Measurements from ENCODE around the gene TMTC1. TPM values are rescaled to one million over a fixed set of nuclear protein-coding genes. Genes with fewer than 3 reads are reported as not detected.

Gene TMTC1
- total RNA-seq, 2 experiments from 2014 or later: not detected

DNA sequence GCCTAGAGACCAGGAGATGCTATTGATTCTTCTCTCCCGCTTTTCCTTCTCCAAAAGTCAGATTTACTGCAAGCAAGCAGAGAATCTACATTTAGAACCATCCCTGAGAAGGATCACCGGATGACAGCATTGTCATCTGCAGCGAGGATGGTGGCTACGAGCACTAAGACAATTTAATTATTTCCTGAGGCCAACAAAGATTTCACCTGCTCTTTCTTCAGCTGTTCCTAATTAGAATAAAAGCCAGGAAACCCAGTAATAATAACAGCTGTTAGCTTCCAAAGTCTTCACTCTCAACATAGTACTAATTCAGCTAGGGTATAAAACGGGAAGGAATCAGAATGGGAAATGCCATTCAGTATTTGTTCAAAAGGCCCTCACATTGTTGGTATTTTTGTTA lies 53.3 kb downstream of the TMTC1 start:
- no peak overlapping the region for H3K27ac ChIP-seq (ENCODE audit: low read depth in 1 of 2, low read length in 2 of 2)
- TF ChIP-seq, protein P1, sequence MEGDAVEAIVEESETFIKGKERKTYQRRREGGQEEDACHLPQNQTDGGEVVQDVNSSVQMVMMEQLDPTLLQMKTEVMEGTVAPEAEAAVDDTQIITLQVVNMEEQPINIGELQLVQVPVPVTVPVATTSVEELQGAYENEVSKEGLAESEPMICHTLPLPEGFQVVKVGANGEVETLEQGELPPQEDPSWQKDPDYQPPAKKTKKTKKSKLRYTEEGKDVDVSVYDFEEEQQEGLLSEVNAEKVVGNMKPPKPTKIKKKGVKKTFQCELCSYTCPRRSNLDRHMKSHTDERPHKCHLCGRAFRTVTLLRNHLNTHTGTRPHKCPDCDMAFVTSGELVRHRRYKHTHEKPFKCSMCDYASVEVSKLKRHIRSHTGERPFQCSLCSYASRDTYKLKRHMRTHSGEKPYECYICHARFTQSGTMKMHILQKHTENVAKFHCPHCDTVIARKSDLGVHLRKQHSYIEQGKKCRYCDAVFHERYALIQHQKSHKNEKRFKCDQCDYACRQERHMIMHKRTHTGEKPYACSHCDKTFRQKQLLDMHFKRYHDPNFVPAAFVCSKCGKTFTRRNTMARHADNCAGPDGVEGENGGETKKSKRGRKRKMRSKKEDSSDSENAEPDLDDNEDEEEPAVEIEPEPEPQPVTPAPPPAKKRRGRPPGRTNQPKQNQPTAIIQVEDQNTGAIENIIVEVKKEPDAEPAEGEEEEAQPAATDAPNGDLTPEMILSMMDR (IDR thresholded peaks at IDR 0.05): no peak
- intact Hi-C loops (cut with DNase I, micrococcal nuclease): no loop called here
- Mint-ChIP-seq H3K27me3 (no peaks in the 10 kb centered on the region), H3K9me3 (peaks cover 2% of the 10 kb centered on the region), H3K4me3 (no peak overlapping the region), H3K27ac (no peak overlapping the region), H3K36me3 (ENCODE audit: low read depth) (no peaks in the 10 kb centered on the region), H3K4me1 (ENCODE audit: low read depth) (no peaks in the 10 kb centered on the region)
- CTCF ChIA-PET: no interaction called here
- H3K27me3 ChIP-seq (ENCODE audit: control insufficient read depth in 1 of 2, insufficient read depth in 2 of 2, low read length in 2 of 2): no peaks in the 10 kb centered on the region
- ATAC-seq (ENCODE audit: poor library complexity): no peak
- POLR2A ChIA-PET: no interaction called here
- no peak for DNase-seq
- no peaks in the 10 kb centered on the region for H3K36me3 ChIP-seq (ENCODE audit: insufficient read depth, low read length)
- H3K9me3 ChIP-seq (ENCODE audit: control insufficient read depth in 1 of 2, insufficient read depth in 1 of 2, low read length in 2 of 2): no peaks in the 10 kb centered on the region
- H3K4me3 ChIP-seq (ENCODE audit: low read length): no peak overlapping the region
- no peaks in the 10 kb centered on the region for H3K4me1 ChIP-seq (ENCODE audit: insufficient read depth, low read length)

DNA sequence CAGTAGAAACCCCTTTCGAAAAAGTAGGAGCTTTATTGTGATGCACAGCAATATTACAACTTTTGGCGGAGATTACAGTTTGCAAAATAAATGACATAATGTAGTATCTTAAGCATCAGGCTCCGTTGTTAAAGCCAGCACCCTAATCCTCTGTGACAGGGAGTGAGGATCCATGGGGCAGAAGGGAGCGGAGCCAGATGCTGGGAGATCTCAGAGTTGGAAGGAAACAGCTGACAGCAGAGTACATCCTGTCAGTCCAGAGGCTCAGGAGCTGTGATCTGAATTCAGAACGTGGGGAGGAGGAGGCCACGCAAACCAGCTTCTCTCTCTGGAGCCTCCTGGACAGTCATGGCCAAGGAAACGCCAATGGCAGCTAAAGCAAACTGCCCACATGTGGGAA lies 55.7 kb downstream of the TMTC1 start:
- TF ChIP-seq, protein P1 (IDR thresholded peaks at IDR 0.05): no peak
- DNase-seq: no peak
- Mint-ChIP-seq H3K4me1 (ENCODE audit: low read depth) (no peaks in the 10 kb centered on the region), H3K27ac (no peak overlapping the region), H3K9me3 (peaks cover 2% of the 10 kb centered on the region), H3K4me3 (no peak overlapping the region), H3K27me3 (no peaks in the 10 kb centered on the region), H3K36me3 (ENCODE audit: low read depth) (no peaks in the 10 kb centered on the region)
- Histone ChIP-seq H3K9me3 (ENCODE audit: control insufficient read depth in 1 of 2, insufficient read depth in 1 of 2, low read length in 2 of 2) (no peaks in the 10 kb centered on the region), H3K4me1 (ENCODE audit: insufficient read depth, low read length) (no peaks in the 10 kb centered on the region), H3K27ac (ENCODE audit: low read depth in 1 of 2, low read length in 2 of 2) (no peak overlapping the region), H3K4me3 (ENCODE audit: low read length) (no peak overlapping the region), H3K36me3 (ENCODE audit: insufficient read depth, low read length) (no peaks in the 10 kb centered on the region), H3K27me3 (ENCODE audit: control insufficient read depth in 1 of 2, insufficient read depth in 2 of 2, low read length in 2 of 2) (no peaks in the 10 kb centered on the region)
- CTCF ChIA-PET: no interaction called here
- no peak for ATAC-seq (ENCODE audit: poor library complexity)
- POLR2A ChIA-PET: no interaction called here
- intact Hi-C loops (cut with DNase I, micrococcal nuclease): no loop called here

DNA sequence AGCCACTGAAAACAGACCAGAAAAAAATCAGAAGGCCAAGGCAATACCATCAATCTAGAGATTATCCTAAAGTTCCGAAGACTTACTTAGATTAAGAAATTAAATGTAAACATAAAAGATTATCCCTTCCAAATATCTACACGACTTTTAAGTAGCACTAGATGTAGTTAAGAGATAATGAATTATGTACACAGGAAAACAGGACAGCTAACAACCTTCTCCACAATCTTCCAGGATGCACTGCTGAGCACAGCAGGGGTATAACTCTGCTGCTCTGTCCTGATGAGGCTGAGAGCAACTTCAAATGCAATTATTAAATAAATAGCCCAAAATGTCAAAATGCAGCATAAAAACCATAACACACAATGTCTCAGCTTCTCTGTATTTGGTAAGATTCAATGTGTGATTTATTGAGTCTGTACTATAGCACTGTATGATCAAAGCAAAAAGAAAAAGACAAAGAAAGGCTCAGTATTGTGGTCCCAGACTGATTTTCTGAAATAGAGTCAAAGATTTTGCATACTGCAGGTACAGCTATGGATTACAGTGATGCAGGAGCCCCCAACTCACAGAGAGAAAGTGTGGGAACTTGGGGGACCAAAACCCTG lies 56.9 kb downstream of the TMTC1 start:
- Mint-ChIP-seq H3K27ac (no peak overlapping the region), H3K4me3 (no peak overlapping the region), H3K9me3 (peaks cover 2% of the 10 kb centered on the region), H3K4me1 (ENCODE audit: low read depth) (no peaks in the 10 kb centered on the region), H3K27me3 (no peaks in the 10 kb centered on the region), H3K36me3 (ENCODE audit: low read depth) (no peaks in the 10 kb centered on the region)
- CTCF ChIA-PET: no interaction called here
- H3K9me3 ChIP-seq (ENCODE audit: control insufficient read depth in 1 of 2, insufficient read depth in 1 of 2, low read length in 2 of 2): no peaks in the 10 kb centered on the region
- ATAC-seq (ENCODE audit: poor library complexity) (no peak), DNase-seq (no peak)
- H3K27me3 ChIP-seq (ENCODE audit: control insufficient read depth in 1 of 2, insufficient read depth in 2 of 2, low read length in 2 of 2): no peaks in the 10 kb centered on the region
- no peaks in the 10 kb centered on the region for H3K4me1 ChIP-seq (ENCODE audit: insufficient read depth, low read length)
- no peak overlapping the region for H3K27ac ChIP-seq (ENCODE audit: low read depth in 1 of 2, low read length in 2 of 2)
- TF ChIP-seq, protein P1 (IDR thresholded peaks at IDR 0.05): no peak
- POLR2A ChIA-PET: no interaction called here
- no peak overlapping the region for H3K4me3 ChIP-seq (ENCODE audit: low read length)
- intact Hi-C loops (cut with DNase I, micrococcal nuclease): no loop called here
- no peaks in the 10 kb centered on the region for H3K36me3 ChIP-seq (ENCODE audit: insufficient read depth, low read length)

Data from CD4-positive, alpha-beta T cell (primary cell).